HepG2 (cell line): Measurements from ENCODE around the gene MAPK14. TPM values are rescaled to one million over a fixed set of nuclear protein-coding genes. Genes with fewer than 3 reads are reported as not detected.

Experiments used
- CCAR2 ChIP-seq: fragments of 200-400 bp; formaldehyde crosslinking; optimal IDR thresholded peaks from 2 replicates; pipeline ENCODE3; 2018; ENCODE audit warnings: low read depth, mild to moderate bottlenecking, low read length, moderate library complexity
- ELF3 ChIP-seq: IDR thresholded peaks from 2 replicates; pipeline ENCODE4 v1.6.1; 2016; ENCODE audit warnings: missing genetic modification reagents, missing compliant biosample characterization
- FOXC1 ChIP-seq: sonication (generic); formaldehyde crosslinking; IDR thresholded peaks from 2 replicates; pipeline ENCODE4 v1.8.0; 2022; ENCODE audit warnings: mild to moderate bottlenecking, missing genetic modification reagents, borderline replicate concordance
- GABPB1 ChIP-seq: IDR thresholded peaks from 2 replicates; pipeline ENCODE4 v1.6.1; 2016; ENCODE audit warnings: mild to moderate bottlenecking, missing genetic modification reagents, moderate library complexity, missing compliant biosample characterization
- GTF2F1 ChIP-seq: fragments of 150-350 bp; IDR thresholded peaks from 2 replicates; pipeline ENCODE4 v1.6.1; 2014; ENCODE audit warnings: low read length
- HOXA7 ChIP-seq: sonication (generic); formaldehyde crosslinking; IDR thresholded peaks from 2 replicates; pipeline ENCODE4 v1.8.1; 2022; ENCODE audit warnings: mild to moderate bottlenecking, missing genetic modification reagents, moderate library complexity
- HOXD1 ChIP-seq: sonication (generic); formaldehyde crosslinking; IDR thresholded peaks from 2 replicates; pipeline ENCODE4 v1.5.0; 2020; ENCODE audit warnings: missing genetic modification reagents
- KDM3A ChIP-seq: IDR thresholded peaks from 2 replicates; pipeline ENCODE4 v1.6.1; 2018; ENCODE audit warnings: low read depth, missing compliant biosample characterization
- KMT2A ChIP-seq: sonication (generic); formaldehyde crosslinking; IDR thresholded peaks from 2 replicates; pipeline ENCODE4 v1.4.0; 2020; ENCODE audit warnings: missing genetic modification reagents
- NPAS2 ChIP-seq: sonication (generic); formaldehyde crosslinking; IDR thresholded peaks from 2 replicates; pipeline ENCODE4 v1.8.0; 2022; ENCODE audit warnings: mild to moderate bottlenecking, missing genetic modification reagents, borderline replicate concordance
- NR1H2 ChIP-seq: sonication (generic); formaldehyde crosslinking; IDR thresholded peaks from 2 replicates; pipeline ENCODE4 v1.8.1; 2022; ENCODE audit warnings: low read depth, missing genetic modification reagents, borderline replicate concordance
- NR2F6 ChIP-seq, 2 experiments: IDR thresholded peaks; 2 replicates each; pipeline ENCODE4 v1.6.1; 2016; ENCODE audit warnings: antibody characterized with exemption in 1 of 2, mild to moderate bottlenecking in 1 of 2
- POLR2AphosphoS5 ChIP-seq: IDR thresholded peaks from 2 replicates; pipeline ENCODE4 v1.6.1; 2012; ENCODE audit warnings: low read depth, low read length
- SKI ChIP-seq: fragments of 450-650 bp; IDR thresholded peaks from one replicate; pipeline ENCODE4 v1.6.1; 2018; ENCODE audit warnings: mild to moderate bottlenecking; ENCODE audit not compliant: partially characterized antibody
- SUZ12 ChIP-seq: fragments of 150-350 bp; IDR thresholded peaks from 2 replicates; pipeline ENCODE4 v1.6.1; 2014; ENCODE audit warnings: low read depth, low read length
- TAF1 ChIP-seq: sonication (generic); formaldehyde crosslinking; IDR thresholded peaks from 2 replicates; pipeline ENCODE4 v1.4.0; 2020; ENCODE audit warnings: missing genetic modification reagents
- TGIF2 ChIP-seq: IDR thresholded peaks from 2 replicates; pipeline ENCODE4 v1.6.1; 2016; ENCODE audit warnings: control low read depth, missing compliant biosample characterization
- ZMYM3 ChIP-seq: sonication (generic); formaldehyde crosslinking; IDR thresholded peaks from 2 replicates; pipeline ENCODE4 v1.5.1; 2020; ENCODE audit warnings: mild to moderate bottlenecking, missing genetic modification reagents
- ZNF10 ChIP-seq: sonication (generic); formaldehyde crosslinking; IDR thresholded peaks from 2 replicates; pipeline ENCODE4 v1.4.0; 2020; ENCODE audit warnings: mild to moderate bottlenecking, low read depth, missing genetic modification reagents, borderline replicate concordance
- ZNF230 ChIP-seq: sonication (generic); formaldehyde crosslinking; IDR thresholded peaks from 2 replicates; pipeline ENCODE4 v1.4.0; 2020; ENCODE audit warnings: mild to moderate bottlenecking, missing genetic modification reagents
- ZNF558 ChIP-seq: sonication (generic); formaldehyde crosslinking; IDR thresholded peaks from 2 replicates; pipeline ENCODE4 v1.9.0; 2022; ENCODE audit warnings: mild to moderate bottlenecking, missing genetic modification reagents, borderline replicate concordance
- ZNF792 ChIP-seq: IDR thresholded peaks from 2 replicates; pipeline ENCODE4 v1.6.1; 2016
- ZNF883 ChIP-seq: sonication (generic); formaldehyde crosslinking; IDR thresholded peaks from 2 replicates; pipeline ENCODE4 v1.5.1; 2020; ENCODE audit warnings: mild to moderate bottlenecking, missing genetic modification reagents; ENCODE audit errors: not compliant biosample characterization
- ZSCAN12 ChIP-seq: sonication (generic); formaldehyde crosslinking; IDR thresholded peaks from 2 replicates; pipeline ENCODE4 v1.9.0; 2021; ENCODE audit warnings: mild to moderate bottlenecking, missing genetic modification reagents
- polyA plus RNA-seq, 8 experiments: library from polyadenylated mRNA; depleted of rRNA in 3 of 8; stranded (reverse) in 7 of 8; unstranded in 1 of 8; fragments of >200 nt; fragmentation: Illumina TruSeq in 4 of 8; extraction: Trizol in 4 of 8; gene quantifications; 2 replicates each; pipeline versions ENCODE4 v1.2.1 to v1.2.3, GENCODE V29; 2011 to 2016; ENCODE audit warnings: low read depth in 4 of 8, missing spikeins in 1 of 8, mixed read lengths in 1 of 8; ENCODE audit not compliant: insufficient read depth in 1 of 8
- total RNA-seq, 5 experiments: library from RNA; depleted of rRNA; stranded (reverse); fragments of >200 nt; fragmentation: Illumina TruSeq; extraction: Trizol; gene quantifications; 2 replicates each; pipeline ENCODE4 v1.2.3, GENCODE V29; 2016; ENCODE audit warnings: low read depth in 1 of 5
- TF ChIP-seq, protein P1 (sequence below): sonication (generic); formaldehyde crosslinking; conservative IDR thresholded peaks from 2 replicates; pipeline ENCODE4 v1.8.0; 2022; ENCODE audit warnings: missing genetic modification reagents
- TF ChIP-seq, protein P2 (sequence below): fragments of 450-650 bp; IDR thresholded peaks from 2 replicates; pipeline ENCODE4 v1.6.1; 2017; ENCODE audit warnings: mild to moderate bottlenecking
- TF ChIP-seq, protein P3 (sequence below): sonication (generic); formaldehyde crosslinking; IDR thresholded peaks from 2 replicates; pipeline ENCODE4 v1.4.0; 2020; ENCODE audit warnings: missing genetic modification reagents; ENCODE audit errors: not compliant biosample characterization

Gene MAPK14
- total and polyA plus RNA-seq, 2 of the 13 experiments (the other 11 are each of a cell fraction or from before 2014, with no cell fraction given) = 66.3 to 67.3 TPM

- no peak for TF ChIP-seq NR2F6 (IDR thresholded peaks at IDR 0.05)
- no peak for TF ChIP-seq NR2F6 (CRISPR knock-in tag; IDR thresholded peaks at IDR 0.05)
- TF ChIP-seq ZMYM3 = no peak; the same call in 1 of the 2 replicates
- TF ChIP-seq ZNF792 = no peak
- 0 out of 2 replicates have a peak, but pooled peaks have one; percentile 20 for TF ChIP-seq KMT2A (CRISPR knock-in tag)
- no peak for TF ChIP-seq HOXA7 (CRISPR knock-in tag)
- TF ChIP-seq, protein P1, sequence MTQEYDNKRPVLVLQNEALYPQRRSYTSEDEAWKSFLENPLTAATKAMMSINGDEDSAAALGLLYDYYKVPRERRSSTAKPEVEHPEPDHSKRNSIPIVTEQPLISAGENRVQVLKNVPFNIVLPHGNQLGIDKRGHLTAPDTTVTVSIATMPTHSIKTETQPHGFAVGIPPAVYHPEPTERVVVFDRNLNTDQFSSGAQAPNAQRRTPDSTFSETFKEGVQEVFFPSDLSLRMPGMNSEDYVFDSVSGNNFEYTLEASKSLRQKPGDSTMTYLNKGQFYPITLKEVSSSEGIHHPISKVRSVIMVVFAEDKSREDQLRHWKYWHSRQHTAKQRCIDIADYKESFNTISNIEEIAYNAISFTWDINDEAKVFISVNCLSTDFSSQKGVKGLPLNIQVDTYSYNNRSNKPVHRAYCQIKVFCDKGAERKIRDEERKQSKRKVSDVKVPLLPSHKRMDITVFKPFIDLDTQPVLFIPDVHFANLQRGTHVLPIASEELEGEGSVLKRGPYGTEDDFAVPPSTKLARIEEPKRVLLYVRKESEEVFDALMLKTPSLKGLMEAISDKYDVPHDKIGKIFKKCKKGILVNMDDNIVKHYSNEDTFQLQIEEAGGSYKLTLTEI = no peak
- TF ChIP-seq ELF3 (CRISPR knock-in tag) = peak; percentile 1; the same call in 1 of the 2 replicates
- no peak for TF ChIP-seq NPAS2
- TF ChIP-seq ZNF883 (CRISPR knock-in tag) = no peak
- no peak for TF ChIP-seq POLR2AphosphoS5
- no peak for TF ChIP-seq ZNF230 (CRISPR knock-in tag)
- TF ChIP-seq, protein P2, sequence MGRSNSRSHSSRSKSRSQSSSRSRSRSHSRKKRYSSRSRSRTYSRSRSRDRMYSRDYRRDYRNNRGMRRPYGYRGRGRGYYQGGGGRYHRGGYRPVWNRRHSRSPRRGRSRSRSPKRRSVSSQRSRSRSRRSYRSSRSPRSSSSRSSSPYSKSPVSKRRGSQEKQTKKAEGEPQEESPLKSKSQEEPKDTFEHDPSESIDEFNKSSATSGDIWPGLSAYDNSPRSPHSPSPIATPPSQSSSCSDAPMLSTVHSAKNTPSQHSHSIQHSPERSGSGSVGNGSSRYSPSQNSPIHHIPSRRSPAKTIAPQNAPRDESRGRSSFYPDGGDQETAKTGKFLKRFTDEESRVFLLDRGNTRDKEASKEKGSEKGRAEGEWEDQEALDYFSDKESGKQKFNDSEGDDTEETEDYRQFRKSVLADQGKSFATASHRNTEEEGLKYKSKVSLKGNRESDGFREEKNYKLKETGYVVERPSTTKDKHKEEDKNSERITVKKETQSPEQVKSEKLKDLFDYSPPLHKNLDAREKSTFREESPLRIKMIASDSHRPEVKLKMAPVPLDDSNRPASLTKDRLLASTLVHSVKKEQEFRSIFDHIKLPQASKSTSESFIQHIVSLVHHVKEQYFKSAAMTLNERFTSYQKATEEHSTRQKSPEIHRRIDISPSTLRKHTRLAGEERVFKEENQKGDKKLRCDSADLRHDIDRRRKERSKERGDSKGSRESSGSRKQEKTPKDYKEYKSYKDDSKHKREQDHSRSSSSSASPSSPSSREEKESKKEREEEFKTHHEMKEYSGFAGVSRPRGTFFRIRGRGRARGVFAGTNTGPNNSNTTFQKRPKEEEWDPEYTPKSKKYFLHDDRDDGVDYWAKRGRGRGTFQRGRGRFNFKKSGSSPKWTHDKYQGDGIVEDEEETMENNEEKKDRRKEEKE = no peak
- TF ChIP-seq CCAR2 = no peak
- peak; percentile 49; the same call in 1 of the 2 replicates for TF ChIP-seq GABPB1 (CRISPR knock-in tag)
- TF ChIP-seq ZNF10 (CRISPR knock-in tag) = 0 out of 2 replicates have a peak, but pooled peaks have one; percentile 59
- peak; percentile 34; the same call in 1 of the 2 replicates for TF ChIP-seq TGIF2 (CRISPR knock-in tag)
- TF ChIP-seq GTF2F1 = no peak
- no peak for TF ChIP-seq TAF1
- TF ChIP-seq, protein P3, sequence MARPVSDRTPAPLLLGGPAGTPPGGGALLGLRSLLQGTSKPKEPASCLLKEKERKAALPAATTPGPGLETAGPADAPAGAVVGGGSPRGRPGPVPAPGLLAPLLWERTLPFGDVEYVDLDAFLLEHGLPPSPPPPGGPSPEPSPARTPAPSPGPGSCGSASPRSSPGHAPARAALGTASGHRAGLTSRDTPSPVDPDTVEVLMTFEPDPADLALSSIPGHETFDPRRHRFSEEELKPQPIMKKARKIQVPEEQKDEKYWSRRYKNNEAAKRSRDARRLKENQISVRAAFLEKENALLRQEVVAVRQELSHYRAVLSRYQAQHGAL (CRISPR knock-in tag) = no peak
- 0 out of 2 replicates have a peak, but pooled peaks have one; percentile 6 for TF ChIP-seq HOXD1 (CRISPR knock-in tag)
- TF ChIP-seq KDM3A (CRISPR knock-in tag) = 0 out of 2 replicates have a peak, but pooled peaks have one; percentile 54
- TF ChIP-seq ZSCAN12 (CRISPR knock-in tag) = no peak; the same call in 1 of the 2 replicates
- no peak for TF ChIP-seq NR1H2 (CRISPR knock-in tag)
- no peak for TF ChIP-seq SUZ12
- TF ChIP-seq SKI = no peak
- TF ChIP-seq ZNF558 = peak; percentile 24; the same call in 1 of the 2 replicates
- TF ChIP-seq FOXC1 (CRISPR knock-in tag) = peak; percentile 80
Measured at GRCh38 chr6:36028088-36028876, 674 bp downstream of the MAPK14 start (continued).
